HFFc6 (cell line): ENCODE results near the gene TMEM14A. TPM values are rescaled to one million over a fixed set of nuclear protein-coding genes. Genes with fewer than 3 reads are reported as not detected.

ENCODE experiments used
- DNase-seq: peaks from one replicate; pipeline ENCODE4 v3.0.0-alpha.2; 2018
- H3K27ac Mint-ChIP-seq: 2 replicates; pipeline ENCODE4 v1.8.0; 2020; ENCODE audit warnings: mild to moderate bottlenecking, mixed read lengths
- H3K27me3 Mint-ChIP-seq: 2 replicates; pipeline ENCODE4 v1.8.0; 2021; ENCODE audit warnings: mild to moderate bottlenecking, moderate library complexity, mixed read lengths; ENCODE audit not compliant: insufficient read depth
- H3K36me3 Mint-ChIP-seq: 2 replicates; pipeline ENCODE4 v1.8.0; 2021; ENCODE audit warnings: low read depth, mixed read lengths
- H3K4me1 Mint-ChIP-seq: 2 replicates; pipeline ENCODE4 v1.8.0; 2020; ENCODE audit warnings: low read depth, mixed read lengths
- H3K4me3 Mint-ChIP-seq: 2 replicates; pipeline ENCODE4 v1.8.0; 2020; ENCODE audit warnings: mild to moderate bottlenecking, moderate library complexity, mixed read lengths
- H3K9me3 Mint-ChIP-seq: 2 replicates; pipeline ENCODE4 v1.8.0; 2020; ENCODE audit warnings: mild to moderate bottlenecking, mixed read lengths
- CTCF ChIP-seq: fragments of 200-600 bp; sonication (generic); IDR thresholded peaks from 2 replicates; pipeline ENCODE4 v1.5.0; 2021; ENCODE audit warnings: antibody characterized with exemption, mild to moderate bottlenecking
- total RNA-seq, 6 experiments: library from RNA; stranded (reverse); fragmentation: NEBNext Ultra II Directional; extraction: Animal tissue kit (Norgen Biotek cat#: 25700); gene quantifications; 2 replicates in 1 of 6; 3 replicates in 5 of 6; pipeline ENCODE4 v1.2.3, GENCODE V29; 2021

The TMEM14A gene
- total RNA-seq, 6 experiments from 2014 or later = 36.3 to 48.0 (median 45.0) TPM

GRCh38 chr6:52735071-52735470 lies 64.2 kb downstream of the TMEM14A start:
- Mint-ChIP-seq H3K4me1 (no peaks in the 10 kb centered on the region), H3K9me3 (peaks cover 7% of the 10 kb centered on the region; the same call in 1 of the 2 replicates), H3K27me3 (peaks cover 11% of the 10 kb centered on the region), H3K4me3 (no peak overlapping the region), H3K27ac (no peak overlapping the region), H3K36me3 (0 out of 2 replicates have a peak, but pooled peaks cover 5% of the 10 kb centered on the region)
- DNase-seq = no peak
- TF ChIP-seq CTCF = no peak

GRCh38 chr6:52736145-52736544 lies 65.2 kb downstream of the TMEM14A start:
- H3K4me3 Mint-ChIP-seq = no peak overlapping the region
- H3K4me1 Mint-ChIP-seq = no peaks in the 10 kb centered on the region
- peaks cover 12% of the 10 kb centered on the region; the same call in 1 of the 2 replicates for H3K9me3 Mint-ChIP-seq
- no peak for DNase-seq
- 0 out of 2 replicates have a peak, but pooled peaks cover 10% of the 10 kb centered on the region for H3K36me3 Mint-ChIP-seq
- no peak overlapping the region for H3K27ac Mint-ChIP-seq
- peaks cover 11% of the 10 kb centered on the region for H3K27me3 Mint-ChIP-seq
- no peak for TF ChIP-seq CTCF

Other genes starting within 250 kb of the TMEM14A start
- 100 to 1,000 TPM; 191 to 235 (median 215) TPM for gene TRAM2, start 94.1 kb upstream of the TMEM14A start, total RNA-seq
- gene GSTA2, start 92.4 kb downstream of the TMEM14A start, total RNA-seq = not detected
- under 1 TPM in 3 of 6 experiments, not detected in 3; 0.23 to 0.47 (median 0.28) TPM for gene GSTA1, start 132.7 kb downstream of the TMEM14A start, total RNA-seq
- gene GSTA5, start 169.7 kb downstream of the TMEM14A start, total RNA-seq = not detected
- not detected for gene GSTA3, start 238.6 kb downstream of the TMEM14A start, total RNA-seq